Right lobe of liver (tissue), 4 donors: Measurements from ENCODE around the gene ISG15.

ENCODE experiments used
- POLR2A ChIP-seq: fragments of 450-650 bp; IDR thresholded peaks from one replicate; pipeline ENCODE4 v1.6.1; 2017; ENCODE audit warnings: antibody characterized with exemption, mild to moderate bottlenecking
- TF ChIP-seq, protein P1 (sequence below), 4 donors: fragments of 200-600 bp in 3 of 4; fragments of 450-650 bp in 1 of 4; IDR thresholded peaks; one replicate each; pipeline versions ENCODE4 v1.5.1 to v1.8.0; 2016 to 2022; ENCODE audit warnings: antibody characterized with exemption in 4 of 4, mild to moderate bottlenecking in 2 of 4
- donor health status: DM: no; HTN: no; CAD: no.
- donor health status: DM: no; HTN: no; CAD: no.
- donor health status: DM: no; HTN: yes; CAD: no.

- TF ChIP-seq, protein P1, sequence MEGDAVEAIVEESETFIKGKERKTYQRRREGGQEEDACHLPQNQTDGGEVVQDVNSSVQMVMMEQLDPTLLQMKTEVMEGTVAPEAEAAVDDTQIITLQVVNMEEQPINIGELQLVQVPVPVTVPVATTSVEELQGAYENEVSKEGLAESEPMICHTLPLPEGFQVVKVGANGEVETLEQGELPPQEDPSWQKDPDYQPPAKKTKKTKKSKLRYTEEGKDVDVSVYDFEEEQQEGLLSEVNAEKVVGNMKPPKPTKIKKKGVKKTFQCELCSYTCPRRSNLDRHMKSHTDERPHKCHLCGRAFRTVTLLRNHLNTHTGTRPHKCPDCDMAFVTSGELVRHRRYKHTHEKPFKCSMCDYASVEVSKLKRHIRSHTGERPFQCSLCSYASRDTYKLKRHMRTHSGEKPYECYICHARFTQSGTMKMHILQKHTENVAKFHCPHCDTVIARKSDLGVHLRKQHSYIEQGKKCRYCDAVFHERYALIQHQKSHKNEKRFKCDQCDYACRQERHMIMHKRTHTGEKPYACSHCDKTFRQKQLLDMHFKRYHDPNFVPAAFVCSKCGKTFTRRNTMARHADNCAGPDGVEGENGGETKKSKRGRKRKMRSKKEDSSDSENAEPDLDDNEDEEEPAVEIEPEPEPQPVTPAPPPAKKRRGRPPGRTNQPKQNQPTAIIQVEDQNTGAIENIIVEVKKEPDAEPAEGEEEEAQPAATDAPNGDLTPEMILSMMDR (IDR thresholded peaks at IDR 0.05): no peak
- no peak for TF ChIP-seq POLR2A
These were observed 30.4 kb upstream of the ISG15 start for GRCh38 chr1:982765-983436.
